Colonic mucosa (tissue), 4 donors: ENCODE data around the gene LMF2. TPM values are rescaled to one million over a fixed set of nuclear protein-coding genes. Genes with fewer than 3 reads are reported as not detected.
"Not testable (repeated sequence)": the region's sequence is repeated elsewhere in the genome, so short reads cannot be mapped to it uniquely, and the experiment has no call there.

ENCODE experiments used
- DNase-seq: peaks from one replicate; pipeline ENCODE4 v3.0.0-alpha.2; 2020
- H3K27ac ChIP-seq: fragments of 200-600 bp; one replicate; pipeline ENCODE4 v1.8.0; 2021
- H3K27me3 ChIP-seq: fragments of 200-600 bp; one replicate; pipeline ENCODE4 v1.8.0; 2021
- H3K36me3 ChIP-seq: fragments of 200-600 bp; one replicate; pipeline ENCODE4 v1.8.0; 2021
- H3K4me1 ChIP-seq: fragments of 200-600 bp; one replicate; pipeline ENCODE4 v1.8.0; 2021; ENCODE audit warnings: mild to moderate bottlenecking
- H3K4me3 ChIP-seq: fragments of 200-600 bp; one replicate; pipeline ENCODE4 v1.8.0; 2021
- H3K9ac ChIP-seq, 2 donors: one replicate each; pipeline ENCODE4 v1.7.0; 2013; ENCODE audit warnings: control low read depth in 2 of 2, low read depth in 2 of 2, low read length in 2 of 2
- H3K9me3 ChIP-seq: fragments of 200-600 bp; one replicate; pipeline ENCODE4 v1.8.0; 2021
- CTCF ChIP-seq: fragments of 200-600 bp; IDR thresholded peaks from one replicate; pipeline ENCODE4 v1.8.0; 2022; ENCODE audit warnings: antibody characterized with exemption, mild to moderate bottlenecking
- intact Hi-C: fragments of 100-400 bp; cut with DNase I; formaldehyde crosslinking; loops from one replicate; pipeline ENCODE4 v1.14.1; 2022
- total RNA-seq, 2 donors: library from RNA; stranded (reverse); fragmentation: NEBNext Ultra II Directional in 1 of 2; extraction: Animal tissue kit (Norgen Biotek cat#: 25700) in 1 of 2; gene quantifications; one replicate each; pipeline ENCODE4 v1.2.1, GENCODE V29; 2021
- donor health status: healthy.
- donor health status: DM: no; HTN: no; CAD: no.
- donor health status: DM: no; HTN: no; CAD: no.

LMF2 gene
- total RNA-seq, 2 donors from 2014 or later = 51.1 to 60.0 TPM

DNA sequence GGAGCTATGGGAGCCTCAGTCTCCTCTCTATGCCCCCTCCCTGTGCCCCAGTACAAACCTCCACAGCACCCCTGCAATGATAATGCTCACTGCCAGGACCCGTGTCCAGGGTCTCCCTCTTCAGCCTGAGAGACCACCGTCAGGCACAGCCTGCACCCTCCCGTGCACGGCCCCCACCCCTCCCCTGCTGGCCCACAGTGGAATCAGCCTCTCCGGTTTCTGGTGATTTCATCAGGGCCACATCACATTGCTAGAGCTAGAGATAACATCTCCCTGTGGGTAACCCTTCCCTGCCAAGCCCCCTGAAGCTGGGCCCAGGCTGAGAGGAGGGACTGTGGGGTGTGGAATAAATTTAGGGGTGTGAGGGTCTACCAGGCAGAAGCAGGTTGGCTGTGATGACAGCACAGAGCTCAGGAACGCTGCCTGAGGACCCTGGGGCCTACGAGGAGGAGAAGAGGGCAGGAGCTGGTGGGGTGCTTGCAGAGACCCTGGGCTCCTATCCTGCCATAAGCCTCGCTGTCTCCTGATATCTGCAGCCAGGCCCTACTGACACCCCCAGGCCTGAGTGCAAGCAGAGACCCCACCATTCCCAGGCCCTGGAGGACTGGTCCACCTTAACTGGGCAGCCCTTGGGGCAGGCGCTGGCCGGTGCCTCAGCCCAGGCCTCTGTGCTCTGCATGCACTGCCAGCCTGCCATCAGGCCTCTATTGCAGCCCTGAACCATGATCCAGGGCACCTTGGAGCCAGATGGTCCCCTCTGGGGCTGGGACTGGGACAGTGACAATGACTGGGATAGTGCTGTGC lies 38.2 kb upstream of the LMF2 start, which contains the start of gene KLHDC7B:
Gene KLHDC7B (plus strand): TSS at position 378 of the 804 bp plus-strand sequence. CDS start 345 bp downstream, at position 723.
- TF ChIP-seq CTCF = no peak
- no peak within 1 kb of the TSS for H3K4me3 ChIP-seq
- no peak for DNase-seq
- peaks cover 32% of the 10 kb centered on the region for H3K27me3 ChIP-seq
- no peaks in the 10 kb centered on the region for H3K36me3 ChIP-seq
- H3K4me1 ChIP-seq = no peaks in the 10 kb centered on the region
- intact Hi-C loops = no loop called here
- H3K9me3 ChIP-seq = no peaks in the 10 kb centered on the region
- H3K9ac ChIP-seq = peak within 1 kb of the TSS; percentile 35 to 48
- H3K27ac ChIP-seq = peak within 1 kb of the TSS; percentile 35

GRCh38 chr22:50544746-50545253 lies 37.3 kb upstream of the LMF2 start:
- intact Hi-C loops = no loop called here
- H3K4me3 ChIP-seq = no peak overlapping the region
- H3K27me3 ChIP-seq = peaks cover 32% of the 10 kb centered on the region
- peak overlapping the region; percentile 48 to 58 for H3K9ac ChIP-seq
- DNase-seq = peak; percentile 62
- H3K4me1 ChIP-seq = no peaks in the 10 kb centered on the region
- peak overlapping the region; percentile 35 for H3K27ac ChIP-seq
- no peaks in the 10 kb centered on the region for H3K36me3 ChIP-seq
- TF ChIP-seq CTCF = no peak
- no peaks in the 10 kb centered on the region for H3K9me3 ChIP-seq

DNA sequence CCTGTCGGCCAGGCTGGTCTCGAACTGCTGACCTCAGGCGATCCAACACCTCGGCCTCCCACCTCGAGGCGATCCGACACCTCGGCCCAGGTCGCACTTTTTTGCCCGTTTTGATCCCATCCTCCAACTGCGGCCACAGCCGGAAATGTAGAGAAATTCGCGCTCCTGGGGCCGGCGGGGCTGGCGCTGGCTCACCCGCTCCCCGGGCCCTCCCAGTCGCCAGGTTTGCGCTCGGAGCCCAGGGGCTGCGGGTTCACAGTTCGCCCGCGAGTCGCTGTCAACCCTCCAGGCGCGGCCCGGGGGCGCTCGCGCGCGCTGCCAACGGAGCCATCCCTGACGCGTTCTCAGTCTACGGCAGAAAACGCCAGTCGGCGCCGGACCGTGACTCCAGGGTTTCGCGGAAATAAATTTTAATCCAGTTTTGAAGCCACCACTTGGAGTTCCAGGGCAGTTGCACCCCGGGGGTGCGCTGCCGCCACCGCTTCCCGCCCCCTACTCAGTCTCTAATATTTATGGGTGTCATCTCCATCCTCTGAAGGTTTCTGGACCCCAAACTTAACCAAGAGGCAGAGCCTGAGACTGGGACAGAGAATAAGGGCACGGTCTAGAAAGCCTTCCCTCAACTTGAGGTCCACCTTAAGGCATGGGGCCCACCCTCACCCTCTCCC lies 36.7 kb upstream of the LMF2 start:
- peak; percentile 90 for DNase-seq
- Histone ChIP-seq H3K9ac (peak overlapping the region; percentile 48 to 79), H3K27ac (peak overlapping the region; percentile 35), H3K36me3 (no peaks in the 10 kb centered on the region), H3K4me3 (peak overlapping the region; percentile 7), H3K9me3 (no peaks in the 10 kb centered on the region), H3K4me1 (no peaks in the 10 kb centered on the region), H3K27me3 (peaks cover 29% of the 10 kb centered on the region)
- TF ChIP-seq CTCF = peak; percentile 53
- intact Hi-C loops = no loop called here

- no peaks in the 10 kb centered on the region for H3K36me3 ChIP-seq
These were observed 35.0 kb upstream of the LMF2 start for GRCh38 chr22:50542416-50542927.

GRCh38 chr22:50541667-50542026 lies 34.1 kb upstream of the LMF2 start:
- H3K4me3 ChIP-seq, H3K9ac ChIP-seq, H3K27me3 ChIP-seq, H3K9me3 ChIP-seq, DNase-seq, H3K4me1 ChIP-seq, intact Hi-C loops, H3K36me3 ChIP-seq: not testable (repeated sequence)
- H3K27ac ChIP-seq = peak overlapping the region; percentile 94

More at GRCh38 chr22:50542416-50542927, 35.0 kb upstream of the LMF2 start:
- intact Hi-C loops = no loop called here
- no peak for TF ChIP-seq CTCF
- Histone ChIP-seq H3K9me3 (no peaks in the 10 kb centered on the region), H3K27me3 (peaks cover 15% of the 10 kb centered on the region), H3K4me3 (no peak overlapping the region), H3K9ac (peak overlapping the region in 1 of 2 donors; percentile 43), H3K27ac (peak overlapping the region; percentile 94), H3K4me1 (peaks cover 4% of the 10 kb centered on the region)
- DNase-seq = no peak
